NCI-H446 treated with DMSO at 0.1 percent for 48 hours (cell line): Measurements from ENCODE around the gene VRK2.
A peak's percentile ranks its signal among the peaks of the same experiment; 100 is the strongest.

ENCODE experiments used
- DNase-seq: peaks from one replicate; lab custom pipeline; 2025; lab: John Stamatoyannopoulos, UW

VRK2 gene

GRCh38 chr2:58046585-58047372 is at the start of gene VRK2:
VRK2 (plus strand) TSS chr2:58046806; CDS start chr2:58048832, 2,026 bp downstream.
- peak; percentile 86 for DNase-seq

- DNase-seq: no peak
Observed at GRCh38 chr2:58006256-58006951, 40.2 kb upstream of the VRK2 start.

GRCh38 chr2:58006952-58007284 is 39.7 kb upstream of the VRK2 start:
- no peak for DNase-seq

GRCh38 chr2:58010599-58010998 is 36.0 kb upstream of the VRK2 start:
- DNase-seq: no peak

- no peak for DNase-seq
Observed at GRCh38 chr2:58019229-58019628, 27.4 kb upstream of the VRK2 start.

GRCh38 chr2:58025150-58025933 is 21.3 kb upstream of the VRK2 start:
- no peak for DNase-seq

- DNase-seq: no peak
Observed at GRCh38 chr2:58027029-58027428, 19.6 kb upstream of the VRK2 start.

- peak; percentile 20 for DNase-seq
Observed at GRCh38 chr2:58030771-58031170, 15.8 kb upstream of the VRK2 start.

- DNase-seq: no peak
Observed at GRCh38 chr2:58032016-58032763, 14.4 kb upstream of the VRK2 start.

- DNase-seq: no peak
Observed at GRCh38 chr2:58032764-58033080, 13.9 kb upstream of the VRK2 start.

- no peak for DNase-seq
Observed at GRCh38 chr2:58033530-58033929, 13.1 kb upstream of the VRK2 start.

- DNase-seq: no peak
Observed at GRCh38 chr2:58035352-58035751, 11.3 kb upstream of the VRK2 start.

GRCh38 chr2:58039170-58039611 is 7.4 kb upstream of the VRK2 start:
- peak; percentile 64 for DNase-seq

GRCh38 chr2:58042486-58042970 is 4.1 kb upstream of the VRK2 start:
- DNase-seq: peak; percentile 83

- peak; percentile 17 for DNase-seq
Observed at GRCh38 chr2:58044145-58044544, 2.5 kb upstream of the VRK2 start.

- DNase-seq: no peak
Observed at GRCh38 chr2:58045580-58046334, 849 bp upstream of the VRK2 start.

- no peak for DNase-seq
Observed at GRCh38 chr2:58046335-58046584, 346 bp upstream of the VRK2 start.

- peak; percentile 58 for DNase-seq
Observed at GRCh38 chr2:58047373-58047935, 848 bp downstream of the VRK2 start.

GRCh38 chr2:58047961-58048360 is 1.4 kb downstream of the VRK2 start:
- peak; percentile 43 for DNase-seq

- no peak for DNase-seq
Observed at GRCh38 chr2:58051445-58051844, 4.8 kb downstream of the VRK2 start.

GRCh38 chr2:58052978-58053377 is 6.4 kb downstream of the VRK2 start:
- DNase-seq: peak; percentile 63
